Adrenal gland (tissue), 12 donors: ENCODE results near the gene NCL. TPM values are rescaled to one million over a fixed set of nuclear protein-coding genes. Genes with fewer than 3 reads are reported as not detected.
"Not testable (repeated sequence)": the region's sequence is repeated elsewhere in the genome, so short reads cannot be mapped to it uniquely, and the experiment has no call there.

ENCODE experiments used
- DNase-seq, 7 donors: peaks; one replicate each; pipeline ENCODE4 v3.0.0-alpha.2; 2019 to 2020
- H3K27ac ChIP-seq, 5 donors: fragments of 200-600 bp; sonication (generic) in 4 of 5; 1 replicate in 3 of 5; 2 replicates in 2 of 5; pipeline versions ENCODE4 v1.5.1 to v1.8.0; 2016 to 2020; ENCODE audit warnings: mild to moderate bottlenecking in 1 of 5
- H3K27me3 ChIP-seq: fragments of 200-600 bp; 2 replicates; pipeline ENCODE4 v1.8.0; 2021
- H3K36me3 ChIP-seq, 2 donors: fragments of 200-600 bp; replicated peaks in 1 of 2; 1 replicate in 1 of 2; 2 replicates in 1 of 2; pipeline versions ENCODE4 v1.5.1 to v1.8.0; 2018 to 2022
- H3K4me1 ChIP-seq, 2 donors: fragments of 200-600 bp; replicated peaks in 1 of 2; 1 replicate in 1 of 2; 2 replicates in 1 of 2; pipeline versions ENCODE4 v1.5.1 to v1.8.0; 2018 to 2021
- H3K4me3 ChIP-seq, 4 donors: fragments of 200-600 bp; sonication (generic) in 3 of 4; one replicate each; pipeline ENCODE4 v1.5.1; 2016 to 2018
- H3K9me3 ChIP-seq, 3 donors: fragments of 200-600 bp; sonication (generic) in 1 of 3; replicated peaks in 1 of 3; 1 replicate in 2 of 3; 2 replicates in 1 of 3; pipeline versions ENCODE4 v1.5.1 to v1.8.0; 2016 to 2021
- POLR2A ChIP-seq, 2 donors: fragments of 450-650 bp; IDR thresholded peaks; one replicate each; pipeline ENCODE4 v1.6.1; 2017; ENCODE audit warnings: antibody characterized with exemption in 2 of 2, mild to moderate bottlenecking in 2 of 2, moderate library complexity in 1 of 2
- WGBS, 4 donors: extraction: QIAGEN DNeasy Blood & Tissue Kit in 2 of 4; methylation state at CpG; one replicate each; pipeline versions ENCODE4 v1.1.5 to v1.1.7; 2013 to 2017; 5-methylcytosine and 5-hydroxymethylcytosine counted together
- intact Hi-C, 2 donors: fragments of 100-400 bp; cut with DNase I; formaldehyde crosslinking; loops; one replicate each; pipeline versions ENCODE4 v1.14.1 to v1.15.0; 2022 to 2023
- polyA plus RNA-seq, 3 donors: library from polyadenylated mRNA; stranded (reverse); fragments of 200-250 nt in 2 of 3; fragments of 350-450 nt in 1 of 3; fragmentation: Illumina TruSeq in 1 of 3; extraction: RNeasy Lipid Tissue Mini Kit (QIAGEN cat#74804) in 1 of 3; gene quantifications; one replicate each; pipeline ENCODE4 v1.2.3, GENCODE V29; 2013 to 2014
- total RNA-seq, 9 donors: library from RNA; depleted of rRNA in 4 of 9; stranded (reverse); fragments of >200 nt in 4 of 9; fragments of 120-200 nt in 1 of 9; fragmentation: NEBNext Ultra II Directional in 1 of 9; extraction: Animal tissue kit (Norgen Biotek cat#: 25700) in 1 of 9; gene quantifications; one replicate each; pipeline versions ENCODE4 v1.1.0 to v1.2.4, GENCODE V29; 2013 to 2023
- TF ChIP-seq, protein P1 (sequence below), 6 experiments: fragments of 450-650 bp in 4 of 6; fragments of 200-600 bp in 2 of 6; sonication (generic) in 1 of 6; IDR thresholded peaks; 1 replicate in 5 of 6; 2 replicates in 1 of 6; pipeline versions ENCODE4 v1.5.1 to v1.8.0; 2016 to 2021; ENCODE audit warnings: antibody characterized with exemption in 6 of 6, mild to moderate bottlenecking in 2 of 6, moderate library complexity in 1 of 6
- donor health status: healthy with polysubstance abuse.
- donor health status: Bipolar disorder and iron deficiency.
- donor health status: DM: yes; HTN: yes; CAD: no.
- donor health status: DM: no; HTN: no; CAD: no.
- donor health status: DM: no; HTN: no; CAD: no.
- donor health status: DM: yes; HTN: yes; CAD: no.

NCL gene
- total and polyA plus RNA-seq, 12 donors: 70.6 to 1,227 (median 184) TPM

DNA sequence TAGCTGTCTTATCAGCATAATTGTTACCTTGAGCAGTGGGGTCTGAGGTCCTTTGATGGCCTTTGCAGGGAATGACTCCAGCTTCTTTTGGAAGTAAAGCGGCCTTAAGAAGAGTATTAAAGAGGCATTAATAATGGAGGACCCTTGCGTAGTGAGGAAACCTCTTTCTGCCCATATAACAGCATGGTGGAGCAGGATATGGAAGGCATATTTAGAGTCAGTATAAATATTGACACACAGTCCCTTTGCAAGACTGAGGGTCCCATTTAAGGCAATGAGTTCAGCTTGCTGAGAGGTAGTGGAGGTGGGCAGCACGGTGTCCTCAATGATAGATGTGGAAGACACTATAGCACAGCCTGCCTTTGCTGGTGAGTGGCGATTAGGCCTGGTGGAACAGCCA lies 32.7 kb downstream of the NCL start:
- DNase-seq: no peak
- Histone ChIP-seq H3K36me3 (no peaks in the 10 kb centered on the region), H3K4me3 (no peak overlapping the region), H3K4me1 (no peaks in the 10 kb centered on the region), H3K27me3 (no peaks in the 10 kb centered on the region), H3K9me3 (no peaks in the 10 kb centered on the region), H3K27ac (no peak overlapping the region)
- intact Hi-C loops: loop anchor here in 1 of 2 donors (10.0 kb wide), 1 partner anchor 337 kb away; no protein-coding TSS in a partner anchor
- TF ChIP-seq, protein P1, sequence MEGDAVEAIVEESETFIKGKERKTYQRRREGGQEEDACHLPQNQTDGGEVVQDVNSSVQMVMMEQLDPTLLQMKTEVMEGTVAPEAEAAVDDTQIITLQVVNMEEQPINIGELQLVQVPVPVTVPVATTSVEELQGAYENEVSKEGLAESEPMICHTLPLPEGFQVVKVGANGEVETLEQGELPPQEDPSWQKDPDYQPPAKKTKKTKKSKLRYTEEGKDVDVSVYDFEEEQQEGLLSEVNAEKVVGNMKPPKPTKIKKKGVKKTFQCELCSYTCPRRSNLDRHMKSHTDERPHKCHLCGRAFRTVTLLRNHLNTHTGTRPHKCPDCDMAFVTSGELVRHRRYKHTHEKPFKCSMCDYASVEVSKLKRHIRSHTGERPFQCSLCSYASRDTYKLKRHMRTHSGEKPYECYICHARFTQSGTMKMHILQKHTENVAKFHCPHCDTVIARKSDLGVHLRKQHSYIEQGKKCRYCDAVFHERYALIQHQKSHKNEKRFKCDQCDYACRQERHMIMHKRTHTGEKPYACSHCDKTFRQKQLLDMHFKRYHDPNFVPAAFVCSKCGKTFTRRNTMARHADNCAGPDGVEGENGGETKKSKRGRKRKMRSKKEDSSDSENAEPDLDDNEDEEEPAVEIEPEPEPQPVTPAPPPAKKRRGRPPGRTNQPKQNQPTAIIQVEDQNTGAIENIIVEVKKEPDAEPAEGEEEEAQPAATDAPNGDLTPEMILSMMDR (IDR thresholded peaks at IDR 0.05): no peak
- no peak for TF ChIP-seq POLR2A (IDR thresholded peaks at IDR 0.05)
- 89 to 94% (median 91%) methylated on average over 4 of the region's 4 CpGs for WGBS, 4 donors

DNA sequence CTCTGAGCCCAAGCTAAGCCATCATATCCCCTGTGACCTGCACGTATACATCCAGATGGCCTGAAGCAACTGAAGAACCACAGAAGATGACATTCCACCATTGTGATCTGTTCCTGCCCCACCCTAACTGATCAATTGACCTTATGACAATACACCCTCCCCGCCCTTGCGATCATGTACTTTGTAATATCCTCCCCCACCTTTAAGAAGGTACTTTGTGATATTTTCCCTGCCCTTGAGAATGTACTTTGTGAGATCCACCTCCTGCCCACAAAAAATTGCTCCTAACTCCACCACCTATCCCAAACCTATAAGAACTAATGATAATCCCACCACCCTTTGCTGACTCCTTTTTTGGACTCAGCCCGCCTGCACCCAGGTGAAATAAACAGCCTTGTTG lies 33.8 kb downstream of the NCL start:
- not testable (repeated sequence) for H3K27me3 ChIP-seq, H3K9me3 ChIP-seq, H3K27ac ChIP-seq, H3K4me3 ChIP-seq, H3K36me3 ChIP-seq, DNase-seq, H3K4me1 ChIP-seq
- WGBS, 4 donors: 81 to 88% (median 87%) methylated on average over 4 of the region's 4 CpGs
- intact Hi-C loops: loop anchor here in 1 of 2 donors (10.0 kb wide), 1 partner anchor 336 kb away; no protein-coding TSS in a partner anchor

DNA sequence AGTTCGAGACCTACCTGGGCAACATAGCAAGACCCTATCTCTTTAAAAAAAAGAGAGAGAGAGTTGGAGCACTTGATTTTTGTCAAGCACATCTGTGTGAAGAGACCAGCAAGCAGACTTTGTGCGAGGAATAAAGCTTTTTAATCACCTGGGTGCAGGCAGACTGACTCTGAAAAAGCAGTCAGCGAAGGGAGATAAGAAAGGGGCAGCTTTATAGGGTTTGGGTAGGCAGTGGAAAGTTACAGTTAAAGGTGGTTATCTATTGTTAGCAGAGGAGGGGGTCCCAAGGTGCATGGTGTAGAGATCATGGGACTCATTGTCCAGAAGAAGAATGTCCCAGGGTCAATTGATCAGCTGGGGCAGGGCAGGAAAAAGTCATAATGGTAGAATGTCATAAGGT lies 34.4 kb downstream of the NCL start:
- no peak for TF ChIP-seq POLR2A (IDR thresholded peaks at IDR 0.05)
- TF ChIP-seq, protein P1 (IDR thresholded peaks at IDR 0.05): no peak
- Histone ChIP-seq H3K9me3 (no peaks in the 10 kb centered on the region), H3K4me1 (no peaks in the 10 kb centered on the region), H3K4me3 (no peak overlapping the region), H3K27ac (no peak overlapping the region), H3K36me3 (no peaks in the 10 kb centered on the region), H3K27me3 (no peaks in the 10 kb centered on the region)
- no peak for DNase-seq
- 91 to 94% (median 93%) methylated on average over 3 of the region's 3 CpGs for WGBS, 4 donors
- intact Hi-C loops: loop anchor here in 1 of 2 donors (10.0 kb wide), 1 partner anchor 335 kb away; no protein-coding TSS in a partner anchor

DNA sequence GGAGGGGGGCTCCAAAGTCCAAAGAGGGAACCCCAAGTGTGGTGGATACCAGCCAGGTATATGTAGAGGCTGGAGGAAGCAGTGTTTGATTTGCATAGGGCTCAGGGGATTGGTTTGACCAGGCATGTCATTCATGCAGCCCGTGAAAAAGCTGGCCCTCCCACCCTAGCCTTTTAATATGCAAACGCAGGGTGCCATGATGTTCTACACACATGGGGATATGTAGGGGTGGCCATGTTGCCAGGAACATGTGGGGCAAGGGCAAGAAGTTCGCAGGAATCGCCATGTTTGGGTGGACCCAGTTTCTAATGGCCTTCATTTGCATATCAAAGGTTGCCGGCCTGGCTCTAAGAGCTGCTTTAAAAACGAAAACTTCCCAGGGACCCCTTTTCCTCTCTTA lies 35.1 kb downstream of the NCL start:
- no peak overlapping the region for H3K4me3 ChIP-seq
- no peak for TF ChIP-seq POLR2A (IDR thresholded peaks at IDR 0.05)
- TF ChIP-seq, protein P1 (IDR thresholded peaks at IDR 0.05): no peak
- no peak for DNase-seq
- no peak overlapping the region for H3K27ac ChIP-seq
- no peaks in the 10 kb centered on the region for H3K27me3 ChIP-seq
- intact Hi-C loops: no loop called here
- 70 to 85% (median 80%) methylated on average over 6 of the region's 6 CpGs for WGBS, 4 donors
- H3K4me1 ChIP-seq: no peaks in the 10 kb centered on the region
- no peaks in the 10 kb centered on the region for H3K36me3 ChIP-seq
- H3K9me3 ChIP-seq: no peaks in the 10 kb centered on the region

DNA sequence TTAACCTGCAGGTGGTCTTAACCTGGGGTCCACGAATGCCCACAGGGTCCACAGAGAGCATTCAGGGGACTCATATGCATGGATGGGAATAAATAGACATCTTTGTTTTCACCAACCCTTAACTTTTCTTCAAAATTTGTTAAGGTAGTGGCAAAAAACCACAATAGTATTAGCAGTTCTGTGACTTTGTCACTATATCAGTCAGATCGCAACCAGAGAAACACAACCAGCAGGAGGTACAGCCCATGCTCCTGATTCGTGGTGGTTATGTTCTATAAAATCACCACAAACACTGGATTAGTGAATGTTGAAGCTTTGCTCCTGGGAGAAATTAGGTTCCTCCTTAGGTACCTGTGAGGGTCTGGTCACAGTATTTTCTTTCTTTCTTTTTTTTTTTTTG lies 37.2 kb downstream of the NCL start:
- H3K4me1 ChIP-seq: no peaks in the 10 kb centered on the region
- no peaks in the 10 kb centered on the region for H3K9me3 ChIP-seq
- no peak for DNase-seq
- no peak overlapping the region for H3K4me3 ChIP-seq
- 75 to 91% (median 86%) methylated on average over 3 of the region's 3 CpGs for WGBS, 4 donors
- H3K27ac ChIP-seq: no peak overlapping the region
- TF ChIP-seq, protein P1 (IDR thresholded peaks at IDR 0.05): no peak
- TF ChIP-seq POLR2A (IDR thresholded peaks at IDR 0.05): no peak
- no peaks in the 10 kb centered on the region for H3K36me3 ChIP-seq
- H3K27me3 ChIP-seq: no peaks in the 10 kb centered on the region
- intact Hi-C loops: no loop called here
